COLO829 (cell line): Measurements from ENCODE around the gene AP4S1.
"Not testable (repeated sequence)": the region's sequence is repeated elsewhere in the genome, so short reads cannot be mapped to it uniquely, and the experiment has no call there.

ENCODE experiments used
- DNase-seq: peaks from one replicate; pipeline ENCODE4 v3.0.0; 2012; ENCODE audit warnings: low spot score

AP4S1 gene

DNA sequence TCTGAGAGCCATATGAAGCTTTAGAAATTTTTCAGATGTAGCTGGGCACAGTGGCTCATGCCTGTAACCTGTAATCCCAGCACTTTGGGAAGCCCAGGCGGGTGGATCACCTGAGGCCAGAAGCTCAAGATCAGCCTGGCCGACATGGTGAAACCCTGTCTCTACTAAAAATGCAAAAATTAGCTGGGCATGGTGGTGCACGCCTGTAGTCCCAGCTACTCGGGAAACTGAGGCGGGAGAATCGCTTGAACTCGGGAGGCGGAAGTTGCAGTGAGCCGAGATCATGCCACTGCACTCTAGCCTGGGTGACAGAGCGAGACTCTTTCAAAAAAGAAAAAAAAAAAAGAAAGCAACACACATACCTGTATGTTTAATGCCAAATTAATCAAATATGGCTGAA lies 17.4 kb downstream of the AP4S1 start:
- DNase-seq: not testable (repeated sequence)

DNA sequence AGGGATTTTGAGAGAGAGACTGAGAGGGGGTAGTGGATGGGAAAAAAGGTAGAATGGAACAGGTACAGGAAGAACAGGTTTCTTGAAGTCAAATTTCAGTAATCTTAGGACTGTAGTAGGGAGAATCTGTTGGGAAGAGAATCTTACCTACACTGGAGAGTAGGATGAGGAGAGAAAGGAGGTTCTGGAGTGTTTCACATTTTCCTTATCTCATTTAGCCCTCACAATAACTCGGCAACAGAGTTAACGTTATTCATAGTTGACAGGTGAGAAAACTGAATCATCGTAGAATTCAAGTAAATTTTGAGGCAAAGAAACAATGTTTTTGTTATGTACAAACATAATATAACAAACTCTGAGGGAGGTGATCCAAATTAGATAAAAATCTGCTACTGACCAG lies 17.9 kb downstream of the AP4S1 start:
- DNase-seq: no peak

DNA sequence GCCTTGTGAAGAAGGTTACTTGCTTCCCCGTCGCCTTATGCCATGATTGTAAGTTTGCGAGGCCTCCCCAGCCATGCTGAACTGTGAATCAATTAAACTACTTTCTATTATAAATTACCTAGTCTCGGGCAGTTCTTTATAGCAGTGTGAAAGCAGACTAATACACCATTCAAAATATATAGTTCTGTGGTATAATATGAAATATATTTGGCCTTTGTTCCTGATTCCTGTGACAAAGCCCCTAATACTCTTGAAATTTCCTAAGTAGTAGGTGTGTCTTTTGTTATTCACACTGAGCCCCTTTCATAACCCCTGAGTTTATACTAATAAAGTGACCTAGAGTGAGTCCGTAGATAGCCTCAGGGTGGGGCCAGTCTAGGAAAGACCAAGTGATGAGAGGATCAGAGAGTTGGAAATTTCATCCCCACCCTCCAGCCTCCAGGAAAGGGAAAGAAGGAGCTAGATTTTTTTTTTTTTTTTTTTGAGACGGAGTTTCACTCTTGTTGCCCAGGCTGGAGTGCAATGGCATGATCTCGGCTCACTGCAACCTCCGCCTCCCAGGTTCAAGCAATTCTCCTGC lies 20.1 kb downstream of the AP4S1 start:
- no peak for DNase-seq

DNA sequence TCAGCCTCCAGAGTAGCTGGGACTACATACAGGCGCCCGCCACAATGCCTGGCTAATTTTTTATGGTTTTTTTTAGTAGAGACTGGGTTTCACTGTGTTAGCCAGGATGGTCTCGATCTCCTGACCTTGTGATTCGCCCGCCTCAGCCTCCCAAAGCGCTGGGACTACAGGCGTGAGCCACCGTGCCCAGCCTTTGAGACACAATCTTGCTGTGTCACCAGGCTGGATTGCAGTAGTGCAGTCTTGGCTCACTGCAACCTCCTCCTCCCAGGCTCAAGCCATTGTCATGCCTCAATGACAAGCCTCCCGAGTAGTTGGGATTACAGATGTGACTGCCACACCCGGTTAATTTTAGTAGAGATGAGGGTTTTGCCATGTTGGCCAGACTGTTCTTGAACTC lies 22.1 kb downstream of the AP4S1 start:
- no peak for DNase-seq

DNA sequence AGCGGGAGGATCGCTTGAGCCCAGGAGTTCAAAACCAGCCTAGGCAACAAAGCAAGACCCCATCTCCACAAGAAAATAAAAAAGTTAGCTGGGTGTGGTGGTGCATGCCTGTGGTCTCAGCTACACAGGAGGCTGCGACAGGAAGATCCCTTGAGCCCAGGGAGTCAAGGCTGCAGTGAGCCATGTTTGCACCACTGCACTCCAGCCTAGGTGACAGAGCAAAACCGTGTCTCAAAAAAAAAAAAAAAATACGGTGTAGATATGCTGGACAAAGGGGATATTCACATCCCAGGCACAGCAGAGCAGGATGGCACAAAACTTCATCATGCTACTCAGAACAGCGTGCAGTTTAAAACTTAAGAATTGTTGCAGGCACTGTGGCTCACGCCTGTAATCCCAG lies 25.6 kb downstream of the AP4S1 start:
- DNase-seq: no peak

DNA sequence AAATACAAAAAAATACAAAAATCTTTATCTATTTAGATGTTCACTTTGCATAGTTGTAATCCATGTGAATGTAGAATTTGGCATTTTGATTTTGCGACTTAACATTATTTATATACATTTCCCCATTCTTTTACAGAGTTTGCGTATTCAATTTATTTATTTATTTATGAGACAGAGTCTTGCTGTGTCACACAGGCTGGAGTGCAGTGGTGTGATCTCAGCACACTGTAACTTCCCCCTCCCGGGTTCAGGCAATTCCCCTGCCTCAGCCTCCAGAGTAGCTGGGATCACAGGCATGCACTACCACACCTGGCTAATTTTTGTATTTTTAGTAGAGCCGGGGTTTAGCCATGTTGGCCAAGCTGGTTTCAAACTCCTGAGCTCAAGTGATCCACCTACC lies 26.1 kb downstream of the AP4S1 start:
- DNase-seq: no peak

DNA sequence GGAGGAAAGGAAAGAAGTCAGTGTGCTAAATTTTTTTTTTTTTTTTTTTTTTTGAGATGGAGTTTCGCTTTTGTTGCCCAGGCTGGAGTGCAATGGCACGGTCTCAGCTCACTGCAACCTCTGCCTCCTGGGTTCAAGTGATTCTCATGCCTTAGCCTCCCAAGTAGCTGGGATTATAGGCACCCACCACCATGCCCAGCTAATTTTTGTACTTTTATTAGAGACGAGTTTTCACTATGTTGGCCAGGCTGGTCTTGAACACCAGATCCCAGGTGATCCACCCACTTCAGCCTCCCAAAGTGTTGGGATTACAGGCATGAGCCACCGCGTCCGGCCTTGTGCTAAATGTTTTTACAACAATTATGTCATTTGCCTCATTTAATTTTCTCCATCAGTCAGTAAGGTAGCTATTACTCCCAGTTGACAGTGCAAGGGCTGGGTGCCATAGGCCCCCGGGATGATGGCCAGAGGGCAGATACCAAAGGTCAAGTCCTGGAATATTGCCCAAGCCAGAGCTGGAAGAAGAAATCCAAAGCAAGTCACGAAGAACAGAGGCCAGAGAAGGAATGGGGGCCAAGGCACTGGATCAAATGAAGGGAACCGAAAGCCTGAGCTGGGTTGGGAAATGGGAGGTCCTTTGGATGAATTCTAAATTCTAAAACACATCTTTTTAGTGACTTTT lies 27.6 kb downstream of the AP4S1 start:
- DNase-seq: not testable (repeated sequence)

DNA sequence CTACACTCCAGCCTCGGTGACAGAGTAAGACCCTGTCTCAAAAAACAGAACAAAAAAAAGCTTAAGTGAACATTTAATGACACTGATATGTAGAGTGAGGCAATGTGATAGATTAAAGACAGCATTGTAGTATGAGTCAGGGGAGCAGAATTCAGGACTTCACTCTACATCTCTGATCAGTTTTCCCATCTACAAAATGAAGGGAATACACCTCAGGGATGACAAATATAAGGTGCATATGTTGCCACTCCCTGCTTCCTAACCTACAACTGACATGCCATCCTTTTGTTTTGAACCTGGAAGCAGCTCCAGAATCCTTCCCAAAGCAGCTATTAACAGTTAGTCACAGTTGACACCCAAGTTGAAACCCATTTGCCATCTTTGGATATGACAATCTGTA lies 31.6 kb downstream of the AP4S1 start:
- DNase-seq: no peak

DNA sequence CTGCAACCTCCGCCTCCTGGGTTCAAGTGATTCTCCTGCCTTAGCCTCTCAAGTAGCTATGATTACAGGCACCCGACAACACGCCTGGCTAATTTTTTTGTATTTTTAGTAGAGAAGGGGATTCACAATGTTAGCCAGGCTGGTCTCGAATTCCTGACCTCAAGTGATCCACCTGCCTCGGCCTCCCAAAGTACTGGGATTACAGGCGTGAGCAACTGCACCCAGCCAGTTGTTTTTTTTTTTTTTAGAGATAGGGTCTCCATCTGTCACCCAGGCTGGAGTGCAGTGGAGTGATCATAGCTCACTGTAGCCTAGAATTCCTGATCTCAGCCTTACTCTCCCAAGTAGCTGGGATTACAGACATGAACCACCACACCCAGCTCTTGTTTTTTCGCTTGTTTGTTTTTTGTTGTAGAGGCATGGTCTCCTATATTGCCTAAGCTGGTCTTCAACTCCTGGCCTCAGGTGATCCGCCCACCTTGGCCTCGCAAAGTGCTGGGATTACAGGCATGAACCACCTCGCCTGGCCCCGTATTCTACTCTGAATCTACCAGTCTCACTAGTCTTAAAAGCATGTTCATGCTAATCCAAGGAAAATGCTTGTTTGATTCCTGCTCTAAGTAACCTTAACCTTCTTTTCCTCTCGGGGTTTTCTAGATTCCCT lies 32.4 kb downstream of the AP4S1 start:
- DNase-seq: no peak

DNA sequence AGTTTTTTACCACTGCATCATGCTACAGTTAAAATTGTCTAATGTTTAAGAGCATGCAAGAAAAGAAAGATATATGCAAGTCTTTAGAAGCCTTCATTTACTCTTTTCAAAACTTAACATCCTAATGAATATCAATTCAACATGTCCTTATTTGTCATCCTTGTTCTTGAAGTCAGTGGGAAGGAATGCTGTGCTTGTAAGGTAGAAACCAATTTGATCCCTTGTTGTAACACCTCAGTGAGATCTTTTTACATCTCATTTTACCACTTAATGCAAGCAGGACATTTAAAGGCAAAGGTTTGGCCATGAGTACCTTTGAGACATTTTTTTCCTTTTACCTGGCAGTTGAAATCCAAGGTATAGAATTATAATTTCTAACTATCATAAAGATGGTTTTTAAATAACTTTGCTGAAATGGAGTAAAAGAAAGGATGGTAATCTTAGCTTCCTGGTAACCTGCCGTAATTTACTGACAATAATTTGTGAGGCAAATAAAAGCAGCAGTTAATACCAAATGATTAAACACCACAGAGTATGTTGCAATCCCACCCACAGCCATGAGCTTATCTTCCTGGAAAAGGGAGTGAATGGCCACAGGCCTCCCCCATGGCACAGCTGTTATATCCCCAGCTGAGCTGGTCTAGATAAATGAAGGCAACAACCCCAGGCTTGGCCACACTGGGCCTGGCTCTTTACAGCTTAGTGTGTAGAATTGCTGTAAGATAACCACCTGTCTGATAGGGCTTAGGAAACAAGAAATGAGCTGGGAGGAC lies 33.9 kb downstream of the AP4S1 start:
- no peak for DNase-seq

DNA sequence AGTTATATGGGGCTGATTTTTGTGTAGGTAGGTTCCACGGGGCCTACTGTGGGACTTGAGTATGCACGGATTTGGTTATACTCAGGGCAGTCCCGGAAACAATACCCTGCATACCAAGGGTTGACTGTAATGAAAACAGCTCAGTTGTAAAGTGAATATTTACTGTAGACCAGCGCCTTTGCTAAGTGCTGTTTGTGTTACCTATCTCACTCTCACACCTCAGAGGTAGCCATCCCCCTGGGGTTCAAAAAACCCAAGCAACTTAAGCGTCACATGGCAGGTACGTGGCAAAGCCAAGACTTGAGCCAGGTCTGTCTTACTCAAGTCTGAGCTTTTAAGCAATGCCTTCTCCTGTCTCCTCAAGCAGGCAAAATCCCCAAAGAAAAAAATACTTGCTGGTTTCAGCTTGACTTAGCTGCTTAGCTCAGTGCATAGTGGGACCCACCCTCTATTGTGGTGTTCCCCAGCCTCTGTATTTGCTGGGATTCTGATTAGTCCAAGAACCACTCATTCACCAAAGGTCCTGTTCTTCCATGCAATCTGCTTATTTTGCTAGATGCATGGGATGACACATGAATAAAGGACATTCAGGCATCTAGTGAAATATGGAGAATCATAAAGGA lies 34.9 kb downstream of the AP4S1 start:
- no peak for DNase-seq

DNA sequence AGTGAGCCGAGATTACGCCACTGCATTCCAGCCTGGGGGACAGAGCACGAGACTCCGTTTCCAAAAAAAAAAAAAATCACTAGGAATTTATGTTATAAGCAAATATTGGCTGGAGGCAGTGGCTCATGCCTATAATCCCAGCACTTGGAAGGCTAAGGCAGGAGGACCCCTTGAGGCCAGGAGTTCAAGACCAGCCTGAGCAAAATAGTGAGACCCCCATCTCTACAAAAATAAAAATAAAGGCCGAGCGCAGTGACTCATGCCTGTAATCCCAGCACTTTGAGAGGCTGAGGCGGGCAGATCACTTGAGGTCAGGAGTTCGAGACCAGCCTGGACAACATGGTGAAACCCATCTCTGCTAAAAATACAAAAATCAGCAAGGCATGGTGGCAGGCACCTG lies 37.5 kb downstream of the AP4S1 start:
- not testable (repeated sequence) for DNase-seq

DNA sequence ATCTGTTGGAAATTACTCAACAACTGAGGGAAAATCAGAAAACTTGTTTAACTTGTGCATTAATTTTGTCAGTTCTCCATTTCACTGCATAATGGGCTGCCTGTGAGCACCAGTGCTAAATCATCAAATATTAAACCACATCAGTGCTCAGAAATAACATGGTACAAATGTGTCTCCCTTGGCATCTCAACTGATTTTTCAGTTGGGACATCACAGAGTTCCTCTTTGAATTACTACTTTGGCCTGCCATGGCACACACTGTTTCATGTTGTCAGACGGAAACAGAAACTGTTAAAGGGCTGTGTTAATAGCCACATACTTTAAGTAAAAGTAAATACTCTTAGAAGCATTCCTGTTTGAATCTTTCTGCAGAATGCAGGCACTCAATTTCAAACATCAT lies 42.8 kb downstream of the AP4S1 start:
- DNase-seq: no peak

DNA sequence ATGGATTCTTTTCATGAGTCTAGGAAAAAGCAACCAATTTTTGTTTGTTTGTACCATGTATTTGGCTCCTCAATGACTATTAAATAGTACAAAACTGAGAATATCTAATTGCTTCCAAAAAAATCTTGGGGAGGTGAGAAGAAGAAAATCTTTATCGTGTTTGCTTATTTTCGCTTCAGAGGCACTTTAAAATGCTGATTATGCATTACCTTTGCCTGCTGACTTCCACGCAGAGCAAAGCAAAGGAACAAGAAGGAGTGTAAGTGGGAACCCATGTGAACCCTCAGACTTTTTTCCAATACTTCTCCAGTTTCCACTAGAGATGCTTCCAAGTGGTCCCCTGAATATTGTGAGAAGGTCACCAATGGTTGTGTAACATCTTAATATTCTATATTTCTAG lies 43.9 kb downstream of the AP4S1 start:
- DNase-seq: no peak

DNA sequence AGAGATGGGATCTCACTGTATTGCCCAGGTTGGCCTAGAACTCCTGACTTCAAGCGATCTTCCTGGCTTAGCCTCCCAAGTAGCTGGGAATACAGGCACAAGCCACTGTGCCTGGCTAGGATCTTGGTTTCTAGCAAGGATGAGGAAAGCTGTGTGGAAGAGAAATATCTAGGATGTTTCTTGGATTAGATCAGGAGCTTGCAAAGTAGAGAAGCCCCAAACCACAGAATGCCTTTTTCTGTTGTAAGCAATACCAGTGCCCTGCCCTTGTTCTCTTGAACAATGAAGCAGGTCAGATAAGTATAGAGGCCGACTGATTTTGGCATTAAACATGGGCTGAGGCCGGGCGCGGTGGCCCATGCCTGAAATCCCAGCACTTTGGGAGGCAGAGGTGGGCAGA lies 45.0 kb downstream of the AP4S1 start:
- no peak for DNase-seq

DNA sequence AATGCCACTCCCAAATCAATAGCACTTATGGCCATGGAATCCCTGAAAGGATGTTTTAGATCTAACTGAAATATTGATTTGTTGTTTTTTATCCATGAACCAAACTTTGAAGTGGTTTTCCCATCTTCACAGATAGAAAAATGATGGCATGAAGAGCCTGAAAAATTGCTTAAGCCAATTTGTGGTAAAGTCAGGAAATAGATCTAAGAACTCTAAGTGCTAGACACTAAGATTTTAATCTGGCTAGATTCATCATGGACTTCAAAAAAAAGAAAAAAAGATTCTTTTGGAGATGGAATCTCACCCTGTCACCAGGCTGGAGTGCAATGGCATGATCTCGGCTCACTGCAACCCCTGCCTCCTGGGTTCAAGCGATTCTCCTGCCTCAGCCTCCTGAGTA lies 45.7 kb downstream of the AP4S1 start:
- no peak for DNase-seq

DNA sequence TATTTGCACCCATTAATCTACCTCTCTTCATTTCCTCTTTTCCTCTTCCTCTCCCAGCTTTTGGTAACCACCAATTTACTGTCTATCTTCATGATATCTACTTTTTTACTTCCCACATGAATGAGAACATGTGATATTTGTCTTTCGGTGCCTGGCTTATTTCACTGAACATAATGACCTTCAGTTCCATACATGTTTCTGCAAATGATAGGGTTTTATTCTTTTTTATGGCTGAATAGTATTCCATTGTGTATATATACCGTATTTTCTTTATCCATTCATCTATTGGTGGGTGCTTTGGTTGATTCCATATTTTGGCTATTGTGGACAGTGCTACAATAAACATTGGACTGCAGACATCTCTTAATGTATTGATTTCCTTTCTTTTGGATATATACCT lies 49.7 kb downstream of the AP4S1 start:
- no peak for DNase-seq

DNA sequence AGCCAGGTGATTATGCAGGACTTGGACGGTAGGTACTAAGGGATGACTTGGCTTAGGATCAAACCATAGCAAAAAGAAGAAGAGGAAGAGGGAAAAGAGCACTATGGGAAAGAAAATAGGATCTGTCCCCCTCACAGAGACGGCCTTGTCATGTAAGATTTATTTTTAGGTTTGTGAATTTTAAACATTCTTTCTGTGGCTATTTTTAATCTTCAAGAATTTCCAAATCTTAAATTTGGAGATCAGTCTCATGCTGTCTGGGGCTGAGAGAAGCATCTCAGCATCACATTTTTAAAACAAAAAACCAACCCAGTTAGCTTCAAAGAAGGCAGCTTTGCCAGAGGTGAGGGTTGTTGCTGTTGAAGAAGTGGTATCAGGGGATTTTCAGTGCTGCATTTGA lies 53.3 kb downstream of the AP4S1 start:
- no peak for DNase-seq

DNA sequence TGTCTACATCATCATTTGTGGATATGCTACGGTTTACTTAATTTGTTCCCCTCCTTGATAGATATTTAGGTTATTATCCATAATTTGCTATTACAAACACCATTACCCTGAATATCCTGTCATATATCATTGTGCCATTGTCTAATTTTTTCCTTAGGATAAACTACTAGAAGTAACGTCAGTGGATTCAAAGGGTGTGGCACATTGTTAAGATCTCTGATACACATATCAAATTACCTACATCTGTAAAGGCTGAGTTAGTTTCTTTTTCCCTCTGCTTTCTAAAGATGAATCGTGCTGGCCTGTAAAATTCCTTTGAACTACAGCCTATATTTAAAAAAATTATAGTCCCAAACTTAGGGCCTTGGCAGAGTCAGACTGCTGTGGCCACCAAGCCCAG lies 54.6 kb downstream of the AP4S1 start:
- DNase-seq: no peak

DNA sequence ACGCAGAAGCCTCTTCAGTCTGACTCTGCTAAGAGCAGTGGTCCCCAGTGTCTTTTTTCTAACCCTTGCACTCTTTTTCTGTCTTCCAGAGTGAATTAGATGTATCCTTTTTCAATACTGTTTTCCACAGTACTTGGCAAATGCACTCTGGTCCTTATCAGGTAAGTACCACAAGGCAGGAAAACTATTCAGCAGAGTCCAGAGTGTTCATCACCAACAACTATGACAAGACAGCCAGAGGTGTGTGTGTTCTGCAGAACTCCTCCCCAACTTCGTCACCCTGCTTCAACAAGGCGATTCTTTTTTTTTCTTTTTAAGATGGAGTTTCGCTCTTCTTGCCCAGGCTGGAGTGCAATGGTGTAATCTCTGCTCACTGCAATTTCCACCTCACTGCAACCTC lies 55.0 kb downstream of the AP4S1 start:
- no peak for DNase-seq

DNA sequence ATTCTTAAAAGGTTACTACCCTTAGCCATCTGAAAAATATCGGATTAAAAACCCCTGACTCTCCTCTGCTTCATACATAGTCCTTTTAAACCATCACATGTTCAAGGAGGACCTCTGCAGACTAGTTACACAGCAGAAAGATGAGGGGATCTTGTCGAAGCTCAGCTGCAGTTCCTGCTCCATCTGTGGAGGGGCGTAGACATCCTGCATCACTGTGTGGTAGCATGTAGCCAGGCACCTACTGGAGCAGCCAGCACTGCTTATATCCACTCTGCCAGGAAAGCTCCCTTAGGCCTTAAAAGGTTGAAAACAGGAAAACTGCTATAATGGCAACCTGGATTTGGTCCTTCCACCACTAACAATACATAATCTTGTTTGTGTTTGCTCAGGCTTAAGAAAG lies 58.3 kb downstream of the AP4S1 start:
- DNase-seq: no peak

DNA sequence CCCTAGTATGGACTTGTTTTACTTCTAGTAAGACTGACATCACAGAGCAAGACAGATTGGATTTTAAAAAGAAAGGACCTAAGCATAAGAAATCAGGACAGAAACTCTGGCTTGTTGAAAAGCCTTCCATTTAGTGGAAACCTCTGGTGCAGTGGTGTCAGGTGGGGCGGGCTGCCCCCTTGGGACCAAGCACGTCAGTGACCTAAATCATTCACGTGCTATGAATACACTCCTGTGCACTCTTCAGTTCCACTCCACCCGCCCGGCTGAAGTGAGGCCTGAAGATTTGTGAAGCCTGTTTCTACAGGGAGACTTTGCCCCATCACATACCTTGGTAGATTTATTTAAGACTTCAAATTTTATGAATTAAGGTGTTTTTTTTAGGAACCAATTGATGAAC lies 58.9 kb downstream of the AP4S1 start:
- DNase-seq: no peak

DNA sequence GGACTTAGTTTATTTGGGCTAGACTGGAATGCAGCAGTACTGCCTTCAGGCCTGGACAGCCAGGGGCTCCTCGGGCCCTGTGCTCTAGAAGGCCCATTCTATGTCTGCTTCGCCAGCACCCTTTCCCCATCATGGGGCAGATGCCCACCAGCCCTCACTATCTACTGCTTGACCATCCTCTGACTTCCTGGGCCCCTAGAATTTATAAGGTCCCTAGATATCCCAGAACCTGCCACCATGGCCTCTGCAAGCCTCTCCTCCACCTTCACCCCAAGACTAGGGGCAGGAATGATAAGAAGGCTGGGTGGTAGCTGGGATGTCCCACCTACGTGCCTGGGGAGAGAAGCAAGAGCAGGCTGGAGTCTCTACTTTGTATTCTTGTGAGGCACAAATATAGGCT lies 59.6 kb downstream of the AP4S1 start:
- no peak for DNase-seq
